C1 segment of cervical spinal cord (tissue), 14 donors: ENCODE results near the gene TAP1.
A peak's percentile ranks its signal among the peaks of the same experiment; 100 is the strongest.

ENCODE experiments used
- DNase-seq, 14 donors: peaks; one replicate each; lab custom pipeline; 2025; lab: John Stamatoyannopoulos, UW

The TAP1 gene

GRCh38 chr6:32865724-32866443, 12.4 kb upstream of the TAP1 start:
- no peak for DNase-seq

- no peak for DNase-seq
Measured at GRCh38 chr6:32862725-32863124, 9.2 kb upstream of the TAP1 start.

GRCh38 chr6:32860674-32861073, 7.2 kb upstream of the TAP1 start:
- no peak for DNase-seq

- no peak for DNase-seq
Measured at GRCh38 chr6:32858194-32858593, 4.7 kb upstream of the TAP1 start.

- no peak for DNase-seq
Measured at GRCh38 chr6:32857156-32857891, 3.8 kb upstream of the TAP1 start.

- no peak for DNase-seq
Measured at GRCh38 chr6:32855467-32856174, 2.1 kb upstream of the TAP1 start.

- peak in 11 of 14 donors; percentile 52 to 78 (median 71) for DNase-seq
Measured at GRCh38 chr6:32854376-32855178, 1.1 kb upstream of the TAP1 start.

- peak in 13 of 14 donors; percentile 45 to 85 (median 68) for DNase-seq
Measured at GRCh38 chr6:32852844-32853540, 512 bp downstream of the TAP1 start.

- DNase-seq: peak in 1 of 14 donors; percentile 62
Measured at GRCh38 chr6:32852018-32852843, 1.3 kb downstream of the TAP1 start.

GRCh38 chr6:32851025-32851424, 2.5 kb downstream of the TAP1 start:
- no peak for DNase-seq

- no peak for DNase-seq
Measured at GRCh38 chr6:32849126-32849525, 4.4 kb downstream of the TAP1 start.

GRCh38 chr6:32847795-32848194, 5.7 kb downstream of the TAP1 start:
- DNase-seq: no peak

- DNase-seq: no peak
Measured at GRCh38 chr6:32847004-32847403, 6.5 kb downstream of the TAP1 start.

- peak in 6 of 14 donors; percentile 3 to 30 (median 18) for DNase-seq
Measured at GRCh38 chr6:32845384-32845884, 8.1 kb downstream of the TAP1 start.

GRCh38 chr6:32844839-32845383, 8.6 kb downstream of the TAP1 start:
- DNase-seq: no peak

GRCh38 chr6:32843979-32844838, 9.3 kb downstream of the TAP1 start, which contains the start of gene PSMB8:
Gene PSMB8 (minus strand): TSS chr6:32844047. CDS start chr6:32843996, 51 bp downstream.
- DNase-seq: peak; percentile 34 to 94 (median 83)

GRCh38 chr6:32843331-32843978, 10.0 kb downstream of the TAP1 start:
- peak in 2 of 14 donors; percentile 39 to 43 for DNase-seq

GRCh38 chr6:32842690-32843089, 10.8 kb downstream of the TAP1 start:
- no peak for DNase-seq
